ENCODE measurements around the gene GARIN1A. TPM values are rescaled to one million over a fixed set of nuclear protein-coding genes. Genes with fewer than 3 reads are reported as not detected.

GARIN1A gene
- total RNA-seq, result 1.5 TPM in 2 replicates

DNA sequence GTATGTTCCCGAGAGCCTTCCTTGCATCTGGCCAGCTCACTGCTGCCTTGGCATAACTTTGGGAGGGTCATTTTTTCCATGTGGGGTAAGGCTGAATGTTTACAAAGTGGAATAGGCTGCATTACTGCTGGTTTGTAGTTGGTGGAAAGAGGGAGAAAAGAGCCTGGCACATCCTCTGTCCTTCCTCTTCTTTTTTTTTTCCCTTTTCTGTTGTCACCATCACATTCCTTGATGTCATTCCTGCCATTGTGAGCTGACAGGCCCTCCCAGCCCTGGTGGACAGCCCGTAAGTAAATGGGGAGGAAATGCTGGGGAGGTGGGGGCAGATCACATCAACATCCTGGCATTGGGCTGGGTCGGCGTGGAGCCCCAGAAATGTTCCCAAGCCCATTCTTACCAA, at the start of gene GARIN1A:
GARIN1A (plus strand) TSS at position 301 of the 400 bp plus-strand sequence. CDS start 106 bp downstream, outside the sequence.

Other genes with a start within 250 kb of the GARIN1A start
- 13.5 and 19.0 TPM in 2 replicates for gene HILPDA, start 216.4 kb upstream of the GARIN1A start, total RNA-seq
- gene METTL2B, start 195.5 kb upstream of the GARIN1A start, total RNA-seq, result 27.3 and 39.6 TPM in 2 replicates
- gene CALU, start 67.1 kb downstream of the GARIN1A start, total RNA-seq, result 765 and 1,135 TPM in 2 replicates
- not detected in 2 replicates for gene OPN1SW, start 103.5 kb downstream of the GARIN1A start, total RNA-seq
- 11.1 and 15.6 TPM in 2 replicates for gene CCDC136, start 119.7 kb downstream of the GARIN1A start, total RNA-seq
- gene FLNC, start 158.1 kb downstream of the GARIN1A start, total RNA-seq, result 265 and 462 TPM in 2 replicates
- 85.5 and 156 TPM in 2 replicates for gene ATP6V1F, start 190.6 kb downstream of the GARIN1A start, total RNA-seq
- under 0.01 and 0.66 TPM in 2 replicates for gene KCP, start 238.4 kb downstream of the GARIN1A start, total RNA-seq